Measurements from ENCODE around the gene ACAD10. TPM values are rescaled to one million over a fixed set of nuclear protein-coding genes. Genes with fewer than 3 reads are reported as not detected.

ACAD10 gene
- total RNA-seq, 6 donors from 2014 or later: 16.7 to 83.8 (median 27.0) TPM

GRCh38 chr12:111692575-111693210 is 6.8 kb downstream of the ACAD10 start:
- H3K4me1 ChIP-seq: no peaks in the 10 kb centered on the region
- TF ChIP-seq POLR2AphosphoS5 (IDR thresholded peaks at IDR 0.05) (no peak), POLR2A (IDR thresholded peaks at IDR 0.05) (no peak), EP300 (IDR thresholded peaks at IDR 0.05) (no peak), CTCF (IDR thresholded peaks at IDR 0.05) (no peak)
- 92 to 93% methylated on average over 12 to 15 of the region's 15 CpGs for WGBS, 2 donors
- H3K9me3 ChIP-seq: no peaks in the 10 kb centered on the region
- no peaks in the 10 kb centered on the region for H3K27me3 ChIP-seq
- no peak overlapping the region for H3K27ac ChIP-seq
- DNase-seq (no peak), ATAC-seq (ENCODE audit: low FRiP score in 2 of 2) (no peak)
- no peak overlapping the region for H3K4me3 ChIP-seq
- peaks cover 4 to 50% (median 33%) of the 10 kb centered on the region in 4 donors for H3K36me3 ChIP-seq

GRCh38 chr12:111693818-111694217 is 8.0 kb downstream of the ACAD10 start:
- Histone ChIP-seq H3K27ac (no peak overlapping the region), H3K4me3 (no peak overlapping the region), H3K4me1 (no peaks in the 10 kb centered on the region), H3K9me3 (no peaks in the 10 kb centered on the region), H3K27me3 (no peaks in the 10 kb centered on the region), H3K36me3 (peaks cover 4 to 61% (median 38%) of the 10 kb centered on the region in 4 donors)
- 92 to 98% methylated on average over 5 of the region's 5 CpGs for WGBS, 2 donors
- DNase-seq: no peak
- TF ChIP-seq EP300 (IDR thresholded peaks at IDR 0.05) (no peak), CTCF (IDR thresholded peaks at IDR 0.05) (no peak), POLR2A (IDR thresholded peaks at IDR 0.05) (no peak), POLR2AphosphoS5 (IDR thresholded peaks at IDR 0.05) (no peak)
- no peak for ATAC-seq (ENCODE audit: low FRiP score in 2 of 2)

- Histone ChIP-seq H3K9me3 (no peaks in the 10 kb centered on the region), H3K4me3 (no peak overlapping the region), H3K36me3 (peaks cover 12 to 89% (median 33%) of the 10 kb centered on the region in 4 donors), H3K27me3 (no peaks in the 10 kb centered on the region), H3K4me1 (no peaks in the 10 kb centered on the region), H3K27ac (no peak overlapping the region)
- DNase-seq: no peak
- no peak for TF ChIP-seq POLR2A (IDR thresholded peaks at IDR 0.05)
- no peak for TF ChIP-seq POLR2AphosphoS5 (IDR thresholded peaks at IDR 0.05)
- no peak for TF ChIP-seq EP300 (IDR thresholded peaks at IDR 0.05)
- no peak for TF ChIP-seq CTCF (IDR thresholded peaks at IDR 0.05)
- 92 to 95% methylated on average over 2 of the region's 2 CpGs for WGBS, 2 donors
- no peak for ATAC-seq (ENCODE audit: low FRiP score in 2 of 2)
These were observed 14.1 kb downstream of the ACAD10 start for GRCh38 chr12:111699962-111700361.

- Histone ChIP-seq H3K27me3 (no peaks in the 10 kb centered on the region), H3K36me3 (peaks cover 16 to 91% (median 40%) of the 10 kb centered on the region in 4 donors), H3K27ac (no peak overlapping the region), H3K4me3 (no peak overlapping the region), H3K9me3 (no peaks in the 10 kb centered on the region), H3K4me1 (no peaks in the 10 kb centered on the region)
- no peak for ATAC-seq (ENCODE audit: low FRiP score in 2 of 2)
- TF ChIP-seq EP300 (IDR thresholded peaks at IDR 0.05) (no peak), CTCF (IDR thresholded peaks at IDR 0.05) (no peak), POLR2A (IDR thresholded peaks at IDR 0.05) (no peak), POLR2AphosphoS5 (IDR thresholded peaks at IDR 0.05) (no peak)
- no peak for DNase-seq
- 78 to 79% methylated on average over 5 of the region's 5 CpGs for WGBS, 2 donors
These were observed 19.8 kb downstream of the ACAD10 start for GRCh38 chr12:111705672-111706071.

GRCh38 chr12:111706145-111706544 is 20.3 kb downstream of the ACAD10 start:
- Histone ChIP-seq H3K27ac (no peak overlapping the region), H3K4me3 (no peak overlapping the region), H3K27me3 (no peaks in the 10 kb centered on the region), H3K36me3 (peaks cover 19 to 89% (median 42%) of the 10 kb centered on the region in 4 donors), H3K9me3 (no peaks in the 10 kb centered on the region), H3K4me1 (no peaks in the 10 kb centered on the region)
- 88 to 94% methylated on average over 6 of the region's 6 CpGs for WGBS, 2 donors
- TF ChIP-seq POLR2AphosphoS5 (IDR thresholded peaks at IDR 0.05): no peak
- no peak for TF ChIP-seq EP300 (IDR thresholded peaks at IDR 0.05)
- no peak for TF ChIP-seq CTCF (IDR thresholded peaks at IDR 0.05)
- no peak for TF ChIP-seq POLR2A (IDR thresholded peaks at IDR 0.05)
- no peak for ATAC-seq (ENCODE audit: low FRiP score in 2 of 2)
- DNase-seq: no peak
